ENCODE measurements around the gene SLC6A9.

Gene SLC6A9

GRCh38 chr1:43961692-43962091 lies 69.6 kb downstream of the SLC6A9 start:
- H3K4me3 ChIP-seq (ENCODE audit: low read depth, low read length): no peak overlapping the region
- TF ChIP-seq CTCF (IDR thresholded peaks at IDR 0.05; ENCODE audit: low read depth, low read length): no peak
- TF ChIP-seq MAX (IDR thresholded peaks at IDR 0.05; ENCODE audit: low read depth, low read length): no peak
- TF ChIP-seq MYC (IDR thresholded peaks at IDR 0.05; ENCODE audit: low read depth, low read length): no peak
- TF ChIP-seq POLR2A (IDR thresholded peaks at IDR 0.05; ENCODE audit: extremely low read depth, insufficient read length): no peak
- DNase-seq (ENCODE audit: low read depth): no peak

- DNase-seq (ENCODE audit: low read depth): no peak
- H3K4me3 ChIP-seq (ENCODE audit: low read depth, low read length): no peak overlapping the region
- TF ChIP-seq MAX (IDR thresholded peaks at IDR 0.05; ENCODE audit: low read depth, low read length) (no peak), CTCF (IDR thresholded peaks at IDR 0.05; ENCODE audit: low read depth, low read length) (no peak), POLR2A (IDR thresholded peaks at IDR 0.05; ENCODE audit: extremely low read depth, insufficient read length) (no peak), MYC (IDR thresholded peaks at IDR 0.05; ENCODE audit: low read depth, low read length) (no peak)
These were observed 70.5 kb downstream of the SLC6A9 start for GRCh38 chr1:43960798-43961197.

- DNase-seq (ENCODE audit: low read depth): no peak
- no peak for TF ChIP-seq CTCF (IDR thresholded peaks at IDR 0.05; ENCODE audit: low read depth, low read length)
- no peak for TF ChIP-seq MAX (IDR thresholded peaks at IDR 0.05; ENCODE audit: low read depth, low read length)
- TF ChIP-seq POLR2A (IDR thresholded peaks at IDR 0.05; ENCODE audit: extremely low read depth, insufficient read length): no peak
- TF ChIP-seq MYC (IDR thresholded peaks at IDR 0.05; ENCODE audit: low read depth, low read length): no peak
These were observed 72.7 kb downstream of the SLC6A9 start for GRCh38 chr1:43958351-43959255.

GRCh38 chr1:43957407-43958040 lies 73.7 kb downstream of the SLC6A9 start:
- TF ChIP-seq MAX (IDR thresholded peaks at IDR 0.05; ENCODE audit: low read depth, low read length): no peak
- no peak for TF ChIP-seq CTCF (IDR thresholded peaks at IDR 0.05; ENCODE audit: low read depth, low read length)
- no peak for TF ChIP-seq POLR2A (IDR thresholded peaks at IDR 0.05; ENCODE audit: extremely low read depth, insufficient read length)
- TF ChIP-seq MYC (IDR thresholded peaks at IDR 0.05; ENCODE audit: low read depth, low read length): no peak
- DNase-seq (ENCODE audit: low read depth): no peak
- H3K4me3 ChIP-seq (ENCODE audit: low read depth, low read length): no peak overlapping the region

More at GRCh38 chr1:43958351-43959255, 72.7 kb downstream of the SLC6A9 start:
- no peak overlapping the region for H3K4me3 ChIP-seq (ENCODE audit: low read depth, low read length)

- no peak for DNase-seq (ENCODE audit: low read depth)
- H3K4me3 ChIP-seq (ENCODE audit: low read depth, low read length): no peak overlapping the region
- no peak for TF ChIP-seq POLR2A (IDR thresholded peaks at IDR 0.05; ENCODE audit: extremely low read depth, insufficient read length)
- no peak for TF ChIP-seq MYC (IDR thresholded peaks at IDR 0.05; ENCODE audit: low read depth, low read length)
- TF ChIP-seq CTCF (IDR thresholded peaks at IDR 0.05; ENCODE audit: low read depth, low read length): no peak
These were observed 75.0 kb downstream of the SLC6A9 start for GRCh38 chr1:43956234-43956633.

All from NB4 (cell line).